HG02970 (cell line): ENCODE data around the gene KDM8.
"Not testable (repeated sequence)": the region's sequence is repeated elsewhere in the genome, so short reads cannot be mapped to it uniquely, and the experiment has no call there.

Experiments used
- ATAC-seq: cut with Tn5 transposase; IDR thresholded peaks from one replicate; pipeline ENCODE4 v1.9.1; 2021; ENCODE audit warnings: mild to moderate bottlenecking, moderate library complexity, moderate number of reproducible peaks; ENCODE audit not compliant: unreplicated experiment, low FRiP score

KDM8 gene

DNA sequence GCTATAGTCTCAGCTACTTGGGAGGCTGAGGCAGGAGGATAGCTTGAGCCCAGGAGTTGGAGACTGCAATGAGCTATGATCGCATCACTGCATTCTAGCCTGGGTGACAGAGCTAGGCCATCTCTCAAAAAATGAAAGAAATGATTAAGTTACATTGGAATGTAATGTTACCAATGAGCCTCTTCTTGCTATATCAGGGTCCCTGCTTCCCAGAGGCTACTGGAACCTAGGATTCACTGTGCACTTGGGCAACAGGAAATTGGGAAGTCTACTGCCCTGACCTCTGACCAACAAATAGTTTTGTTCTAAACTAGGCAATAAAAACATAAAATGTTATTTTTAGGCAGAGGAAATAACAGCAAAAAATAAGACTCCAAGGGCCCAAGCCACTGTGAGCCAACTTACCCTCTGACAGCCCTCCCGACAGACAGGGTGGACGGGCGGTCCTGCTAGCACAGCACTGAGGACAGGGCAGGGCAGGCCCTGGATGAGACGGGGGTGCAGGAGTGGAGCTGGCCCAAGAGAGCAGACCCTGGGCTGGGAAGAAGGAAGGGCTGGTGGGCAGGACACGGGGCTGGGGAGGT lies 37.7 kb downstream of the KDM8 start:
- ATAC-seq: no peak

DNA sequence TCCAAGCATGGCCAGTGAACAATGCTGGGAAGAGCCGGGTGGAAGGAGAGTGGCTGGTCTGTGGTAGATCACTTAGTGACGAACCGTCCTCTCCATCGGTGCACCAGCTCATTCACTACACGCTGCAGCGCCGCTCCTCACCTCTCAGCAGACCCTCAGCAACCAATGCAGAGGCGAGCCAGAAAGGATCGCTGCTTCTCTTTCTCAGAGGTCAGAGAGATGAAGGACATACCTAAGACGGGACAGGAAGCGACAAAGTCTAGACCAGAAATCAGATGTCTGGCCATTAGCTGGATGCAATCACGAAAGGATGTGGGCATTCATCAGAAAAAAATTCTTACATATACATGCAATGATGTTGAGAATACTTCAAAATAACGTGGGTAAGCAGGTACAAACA lies 38.3 kb downstream of the KDM8 start:
- ATAC-seq: no peak

DNA sequence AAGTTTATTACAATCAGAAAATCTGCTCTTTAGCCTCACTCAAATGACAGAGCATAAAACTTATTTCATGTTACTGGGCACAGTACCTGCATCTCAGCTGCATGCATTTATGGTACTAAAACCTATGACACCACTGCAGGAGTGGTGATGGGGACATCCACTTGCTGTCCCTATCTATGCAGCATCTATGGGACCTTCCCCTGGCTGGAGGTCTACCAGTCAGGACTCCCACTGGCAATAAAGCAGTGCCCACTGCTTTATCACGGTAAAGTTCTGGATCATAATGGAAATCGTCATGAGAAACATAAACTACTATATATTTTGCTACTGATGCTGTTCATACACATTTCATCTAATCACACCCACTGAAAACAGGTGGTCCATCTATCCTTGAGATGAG lies 39.1 kb downstream of the KDM8 start:
- ATAC-seq: no peak

DNA sequence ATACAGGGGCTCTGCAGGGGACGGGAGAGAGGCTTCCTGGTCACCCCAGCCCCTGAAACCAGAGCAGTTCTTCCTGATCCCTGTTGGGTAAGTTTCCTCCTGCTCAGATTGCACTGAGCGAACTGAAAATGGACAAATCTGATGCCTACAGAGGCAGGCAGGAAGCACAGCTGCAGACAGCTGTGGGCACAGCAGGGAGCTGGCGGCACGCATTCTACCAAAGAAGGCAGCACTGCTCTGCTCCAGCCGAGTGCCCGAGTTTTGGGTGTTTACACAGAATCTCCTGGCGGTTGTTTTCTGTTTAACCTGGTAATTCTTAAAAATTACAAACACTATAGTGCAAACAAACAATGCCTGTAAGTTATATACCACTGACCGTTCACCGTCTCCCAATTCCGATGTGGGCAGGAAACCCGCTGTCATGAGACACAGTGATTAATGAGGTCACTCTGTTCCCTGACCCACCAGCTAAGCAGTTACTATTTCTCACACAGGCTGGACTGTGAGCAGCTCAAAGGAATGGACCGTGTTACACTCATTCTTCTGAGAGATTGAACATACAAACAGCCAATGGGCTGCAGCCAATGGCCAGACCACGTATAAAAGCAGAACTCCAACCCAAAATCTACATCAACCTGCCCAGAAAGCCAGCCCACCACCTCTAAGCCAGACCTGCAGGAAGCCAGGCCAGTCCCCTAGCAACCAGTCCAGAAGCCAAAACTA lies 39.7 kb downstream of the KDM8 start:
- no peak for ATAC-seq

DNA sequence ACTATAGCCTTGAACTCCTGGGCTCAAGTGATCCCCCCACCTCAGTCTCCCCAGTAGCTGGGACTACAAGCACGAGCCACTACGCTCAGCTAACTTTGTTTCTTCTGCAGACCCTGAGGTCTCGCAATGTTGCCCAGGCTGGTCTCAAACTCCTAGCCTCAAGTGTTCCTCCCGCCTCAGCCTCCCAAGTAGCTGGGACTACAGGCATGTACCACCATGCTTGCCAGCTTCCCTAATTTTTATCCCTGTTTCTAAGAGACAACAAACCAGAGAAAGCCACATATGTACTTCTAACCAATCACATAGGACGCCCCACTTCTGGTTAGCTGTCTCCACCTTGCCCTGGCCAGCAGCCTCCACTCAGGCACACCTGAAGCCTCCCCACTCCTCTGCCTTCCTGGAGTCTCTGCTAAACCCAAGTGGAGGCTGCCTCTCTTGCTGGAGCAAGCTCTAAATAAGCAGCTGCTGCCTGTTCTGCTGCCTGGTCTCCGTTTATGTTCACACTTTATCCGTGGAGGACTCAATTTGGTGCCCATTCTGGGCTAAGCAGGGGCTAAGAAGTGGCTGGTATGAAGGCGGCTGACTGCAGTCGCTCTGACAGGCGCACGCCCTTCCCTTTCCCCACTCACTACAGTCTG lies 40.5 kb downstream of the KDM8 start:
- no peak for ATAC-seq

DNA sequence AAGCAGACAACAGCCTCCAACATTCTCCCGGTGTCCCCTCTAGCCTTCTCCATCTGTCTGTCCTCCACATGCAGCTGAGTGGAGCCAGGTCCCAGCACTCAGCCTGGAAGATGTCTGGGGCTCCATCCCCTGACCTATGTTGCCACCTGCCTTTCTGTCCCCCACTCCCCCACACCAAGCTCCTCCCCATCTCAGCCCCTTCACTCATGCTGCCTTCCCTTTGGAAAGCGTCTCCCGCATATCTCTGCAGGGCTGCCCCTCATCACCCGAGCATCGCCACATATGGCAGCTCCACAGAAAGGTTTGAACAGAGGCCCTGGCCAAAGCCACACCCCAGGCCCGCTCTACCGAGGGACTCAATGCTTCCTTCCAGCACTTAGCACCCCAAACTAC lies 41.0 kb downstream of the KDM8 start:
- no peak for ATAC-seq

DNA sequence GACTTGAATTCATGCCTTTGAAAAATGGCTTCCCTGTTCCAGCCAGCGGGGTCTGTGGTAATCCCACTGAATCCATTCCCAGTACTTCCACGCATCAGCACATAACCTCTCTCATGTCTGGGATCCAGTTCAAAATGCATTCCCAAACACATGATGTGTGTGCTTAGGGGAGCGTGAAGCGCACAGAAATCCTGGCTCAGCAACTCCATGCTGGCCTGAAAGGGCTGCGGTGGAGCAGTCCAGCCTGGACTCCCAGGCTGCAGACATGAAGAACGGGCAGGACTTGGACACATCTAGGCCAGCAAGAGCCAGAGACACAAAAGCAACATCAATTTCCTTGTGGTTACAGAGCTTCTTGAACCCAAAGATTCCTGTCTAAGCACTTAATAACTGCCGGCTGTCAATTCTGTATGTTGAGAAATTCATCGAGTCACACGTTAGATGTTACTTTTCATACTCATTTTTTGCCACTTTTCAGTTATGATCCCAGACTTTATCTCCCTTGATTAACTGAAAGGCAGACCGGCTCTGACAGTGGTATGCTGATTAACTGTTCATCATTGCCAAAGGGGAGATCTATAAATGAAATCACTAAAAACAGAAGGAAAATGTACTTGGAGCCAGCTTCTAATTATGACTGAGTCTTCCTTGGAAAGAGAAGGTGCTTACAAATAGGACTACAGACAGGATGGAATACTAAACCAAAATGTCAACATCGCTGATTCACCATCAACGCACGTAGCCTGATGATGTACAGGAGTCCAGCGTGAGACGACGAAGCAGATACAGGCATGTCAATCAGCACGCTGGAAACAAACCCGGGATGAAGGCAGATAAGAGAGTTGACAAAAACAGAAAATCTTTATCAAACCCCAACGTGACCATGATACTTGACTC lies 42.2 kb downstream of the KDM8 start:
- ATAC-seq: no peak

DNA sequence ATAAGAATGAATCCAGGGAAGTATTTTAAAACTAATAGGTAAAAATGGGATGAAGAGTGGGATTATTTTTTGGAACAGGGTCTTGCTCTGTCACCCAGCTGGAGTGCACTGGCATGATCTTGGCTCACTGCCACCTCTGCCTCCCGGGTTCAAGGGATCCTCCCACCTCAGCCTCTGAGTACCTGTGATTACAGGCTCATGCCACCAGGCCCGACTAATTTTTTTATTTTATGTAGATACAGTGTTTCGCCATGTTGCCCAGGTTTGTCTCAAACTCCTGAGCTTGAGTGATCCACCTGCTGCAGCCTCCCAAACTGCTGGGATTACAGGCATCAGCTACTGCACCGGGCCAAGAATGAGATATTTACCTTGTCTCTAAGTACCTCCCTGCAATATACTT lies 43.1 kb downstream of the KDM8 start:
- no peak for ATAC-seq

DNA sequence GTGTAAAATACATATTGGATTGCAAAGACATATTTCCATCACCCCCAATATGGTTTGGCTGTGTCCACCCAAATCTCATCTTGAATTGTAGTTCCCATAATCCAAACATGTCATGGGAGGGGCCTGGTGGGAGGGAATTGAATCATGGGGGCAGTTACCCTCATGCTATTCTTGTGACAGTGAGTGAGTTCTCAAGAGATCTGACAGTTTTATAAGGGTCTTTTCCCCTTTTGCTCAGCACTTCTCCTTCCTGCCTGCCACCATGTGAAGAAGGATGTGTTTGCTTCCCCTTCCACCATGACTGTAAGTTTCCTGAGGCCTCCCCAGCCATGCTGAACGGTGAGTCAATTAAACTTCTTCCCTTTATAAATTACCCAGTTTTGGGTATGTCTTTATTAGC lies 43.8 kb downstream of the KDM8 start:
- ATAC-seq: not testable (repeated sequence)

DNA sequence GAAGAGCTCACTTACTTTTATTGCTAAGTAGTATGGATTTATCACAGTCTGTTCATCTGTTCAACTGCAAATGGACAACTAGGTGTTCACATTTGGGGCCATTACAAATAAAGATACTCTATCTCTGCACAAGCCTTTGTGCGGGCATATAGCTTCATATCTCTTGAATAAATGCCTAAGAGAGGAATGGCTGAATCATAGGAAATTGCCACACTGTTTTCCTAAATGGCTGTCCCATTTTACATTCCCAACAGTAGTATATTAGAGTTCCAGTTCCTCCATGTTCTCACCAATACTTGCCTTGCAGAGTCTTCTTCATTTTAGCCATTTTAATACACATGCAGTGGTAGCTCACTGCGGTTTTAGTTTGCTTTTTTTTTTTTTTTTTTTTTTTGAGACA lies 44.7 kb downstream of the KDM8 start:
- ATAC-seq: no peak

DNA sequence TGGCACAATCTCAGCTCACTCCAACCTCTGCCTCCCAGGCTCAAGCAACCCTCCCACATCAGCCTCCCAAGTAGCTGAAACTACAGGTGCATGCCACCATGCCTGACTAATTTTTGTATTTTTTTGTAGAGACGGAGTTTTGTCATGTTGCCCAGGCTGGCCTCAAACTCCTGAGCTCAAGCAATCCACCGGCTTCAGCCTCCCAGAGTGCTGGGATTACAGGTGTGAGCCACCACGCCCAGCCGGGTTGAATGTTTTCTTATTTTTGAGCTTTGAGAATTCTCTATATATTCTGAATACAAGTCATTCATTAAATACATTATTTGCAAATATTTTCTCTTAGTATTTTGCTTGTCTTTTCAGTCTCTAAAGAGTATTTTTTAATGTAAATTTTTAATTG lies 45.6 kb downstream of the KDM8 start:
- not testable (repeated sequence) for ATAC-seq

DNA sequence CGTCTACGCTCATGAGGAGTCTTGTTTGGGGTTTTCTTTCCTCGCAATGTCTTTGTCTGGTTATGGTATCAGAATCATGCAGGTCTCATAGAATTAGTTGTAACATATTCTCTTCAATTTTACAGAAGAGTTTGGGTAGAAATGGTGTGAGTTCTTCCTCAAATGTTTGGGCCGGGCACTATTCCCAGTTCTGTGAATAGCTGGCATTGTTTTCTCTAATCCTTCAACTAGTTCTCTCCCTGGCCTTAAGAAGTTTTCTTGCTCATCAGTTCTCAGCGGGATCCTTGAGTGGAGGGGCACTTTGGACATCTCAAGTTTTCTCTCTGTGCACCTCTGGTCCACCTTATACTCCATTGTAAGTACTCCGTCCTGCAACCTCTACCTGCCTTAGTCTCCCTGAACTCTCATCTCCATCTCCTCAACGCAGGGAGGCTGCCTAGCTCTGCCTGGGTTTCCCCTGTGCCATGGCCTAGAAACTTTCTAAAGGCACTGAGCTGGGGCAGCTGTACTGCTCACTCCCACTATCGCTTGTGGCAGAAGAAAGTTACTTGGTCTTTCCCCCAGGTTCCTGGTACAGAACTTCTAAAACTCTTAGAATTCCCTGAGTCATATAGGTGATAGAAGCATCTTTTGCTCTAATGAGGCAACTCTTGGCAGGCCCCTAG lies 48.3 kb downstream of the KDM8 start:
- no peak for ATAC-seq

DNA sequence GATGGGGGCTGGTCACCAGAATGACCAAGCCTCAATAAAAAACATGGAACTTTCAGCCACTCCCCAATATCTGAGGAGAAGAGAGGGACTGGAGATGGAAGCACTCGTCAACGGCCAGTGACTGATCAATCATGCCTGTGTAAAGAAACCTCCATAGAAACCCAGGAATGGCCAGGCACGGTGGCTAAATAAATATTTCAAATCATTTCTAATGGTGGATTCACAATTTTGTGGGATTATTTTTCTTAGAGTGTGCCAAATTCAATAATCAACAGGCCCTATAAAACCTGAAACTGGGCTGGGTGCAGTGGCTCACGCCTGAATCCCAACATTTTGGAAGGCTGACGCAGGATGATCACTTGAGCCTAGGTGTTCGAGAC lies 48.9 kb downstream of the KDM8 start:
- ATAC-seq: no peak

DNA sequence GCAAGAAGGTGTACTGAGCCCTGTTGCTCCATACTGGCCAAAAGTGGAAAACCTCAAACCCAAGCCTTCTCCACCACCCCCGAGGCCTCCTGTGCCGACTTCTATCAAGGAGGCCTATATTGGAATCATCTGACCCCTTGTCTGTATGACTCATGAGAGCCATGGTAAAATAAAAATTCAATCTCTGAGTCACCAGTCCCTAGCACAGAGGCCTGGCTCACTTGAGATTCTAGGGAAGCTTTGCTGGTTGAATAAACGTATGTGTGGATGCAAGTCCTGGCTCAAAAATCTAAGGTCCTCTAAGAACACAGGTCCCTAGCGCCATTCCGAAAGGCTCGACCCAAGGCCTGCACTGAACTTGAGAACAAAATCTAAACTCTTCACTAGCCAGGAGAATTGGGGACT lies 50.2 kb downstream of the KDM8 start:
- ATAC-seq: no peak

DNA sequence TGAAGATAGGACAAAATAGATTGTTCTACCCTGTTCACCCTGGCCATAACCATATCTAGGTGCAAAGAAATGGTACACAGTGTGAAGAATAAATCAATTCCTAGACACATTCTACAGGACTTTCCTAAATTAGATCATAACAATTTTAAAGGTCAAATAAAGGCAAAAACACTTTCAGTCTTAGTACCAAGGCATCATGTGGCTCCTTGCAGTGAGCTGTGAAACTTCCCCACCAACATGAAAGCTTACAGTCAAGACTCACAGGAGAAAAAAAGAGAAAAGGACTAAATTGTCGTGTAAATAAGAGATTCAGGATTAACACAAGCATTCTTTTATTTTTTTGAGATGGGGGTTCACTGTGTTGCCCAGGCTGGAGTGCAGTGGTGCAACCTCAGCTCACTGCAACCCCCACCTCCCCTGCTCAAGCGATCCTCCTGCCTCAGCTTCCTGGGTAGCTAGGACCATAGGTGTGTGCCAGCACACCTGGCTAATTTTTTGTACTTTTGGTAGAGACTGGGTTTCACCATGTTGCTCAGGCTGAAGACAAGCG lies 51.0 kb downstream of the KDM8 start:
- peak; percentile 56 for ATAC-seq

DNA sequence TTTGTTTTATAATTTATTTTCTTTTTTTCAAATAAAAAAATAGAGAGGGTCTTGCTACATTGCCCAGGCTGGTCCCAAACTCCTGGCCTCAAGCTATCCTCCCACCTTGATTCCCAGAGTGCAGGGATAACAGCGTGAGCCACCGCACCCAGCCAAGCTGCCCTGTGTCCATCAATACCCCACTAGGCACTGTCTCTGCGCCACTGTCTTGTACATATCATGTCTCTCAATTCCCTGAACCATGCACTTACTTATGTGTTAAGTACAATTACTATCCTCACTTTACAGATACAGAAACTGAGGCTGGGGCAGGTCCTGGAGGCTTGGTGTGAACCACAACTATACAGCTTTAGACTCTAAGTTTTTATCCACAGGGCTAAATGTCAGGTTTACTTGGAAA lies 53.5 kb downstream of the KDM8 start:
- ATAC-seq: no peak

DNA sequence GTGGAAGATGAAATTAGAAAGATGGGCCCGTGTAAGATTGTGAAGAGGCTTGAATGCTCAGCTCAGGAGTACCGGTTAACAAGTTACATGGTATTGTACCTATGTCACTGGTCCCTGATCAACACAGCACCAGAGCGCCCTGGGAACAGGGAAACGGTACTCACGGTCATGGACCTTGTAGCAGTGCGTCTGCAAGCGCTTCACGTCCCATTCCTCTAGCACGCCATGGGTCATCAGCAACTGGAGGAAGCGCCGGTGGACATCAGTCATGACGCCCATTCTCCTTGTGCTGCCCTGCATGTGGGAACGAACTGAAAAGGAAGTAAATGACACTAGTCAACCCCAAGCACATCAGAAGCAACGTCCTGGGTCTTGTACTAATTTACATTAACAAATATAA lies 53.9 kb downstream of the KDM8 start:
- ATAC-seq: no peak

DNA sequence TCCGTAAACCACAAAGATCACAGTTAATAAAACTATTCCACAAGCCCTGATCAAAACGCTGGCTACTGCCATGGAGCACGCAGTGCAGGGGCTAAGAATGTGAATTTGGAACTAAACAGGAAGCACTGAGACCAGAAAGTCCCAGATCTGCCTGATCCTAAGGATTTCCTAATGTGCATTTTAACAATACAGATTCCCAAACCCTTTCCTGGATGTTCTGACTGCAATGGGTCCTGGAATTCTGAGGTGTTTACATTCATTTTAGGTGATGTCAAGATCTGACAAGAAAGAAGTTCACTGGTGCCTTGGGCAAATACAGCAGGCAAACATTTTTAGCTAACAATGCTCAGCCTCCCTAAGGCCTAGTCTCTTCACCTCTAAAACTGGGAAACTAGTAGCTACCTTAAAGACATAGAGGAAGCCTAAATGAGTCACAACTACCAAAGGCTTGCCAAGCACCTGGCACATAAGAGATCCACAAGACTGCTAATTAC lies 55.0 kb downstream of the KDM8 start:
- ATAC-seq: no peak

DNA sequence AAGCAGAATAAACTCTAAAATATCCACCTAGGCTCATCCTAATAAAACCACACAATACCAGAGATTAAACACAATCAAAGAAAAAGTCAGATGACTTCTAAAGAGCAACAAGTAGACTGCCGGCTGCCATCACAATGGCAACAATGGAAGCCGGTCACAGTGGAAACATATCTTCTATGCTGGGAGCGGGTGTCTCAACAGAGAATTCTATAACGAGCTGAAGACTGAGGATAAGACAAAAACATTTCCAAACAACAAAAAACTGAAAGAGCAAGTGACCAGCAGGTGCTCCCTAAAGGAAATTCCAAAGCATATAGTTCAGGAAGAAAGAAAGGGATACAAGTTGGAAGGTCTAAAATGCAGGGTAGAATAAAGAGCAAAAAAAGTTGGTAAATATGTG lies 56.4 kb downstream of the KDM8 start:
- no peak for ATAC-seq

DNA sequence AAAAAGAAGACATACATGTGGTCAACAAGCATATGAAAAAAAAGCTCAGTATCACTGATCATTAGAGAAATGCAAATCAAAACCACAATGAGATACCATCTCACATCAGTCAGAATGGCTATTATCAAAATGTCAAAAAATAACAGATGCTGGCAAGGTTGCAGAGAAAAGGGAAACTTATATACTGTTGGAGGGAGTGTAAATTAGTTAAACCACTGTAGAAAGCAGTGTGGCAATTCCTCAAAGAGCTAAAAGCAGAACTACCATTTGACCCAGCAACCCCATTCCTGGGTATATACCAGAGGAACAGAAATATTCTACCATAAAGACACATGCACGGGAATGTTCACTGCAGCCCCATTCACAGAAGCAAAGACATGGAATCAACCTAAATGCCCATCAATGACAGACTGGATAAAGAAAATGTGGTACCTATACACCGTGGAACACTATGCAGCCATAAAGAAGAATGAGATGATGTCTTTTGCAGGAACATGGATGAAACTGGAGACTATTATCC lies 59.6 kb downstream of the KDM8 start:
- not testable (repeated sequence) for ATAC-seq
